A549 (cell line): ENCODE data around the gene DMRTA2.

Experiments
- HDAC2 ChIP-seq: fragments of 200-600 bp; sonication (generic); IDR thresholded peaks from 2 replicates; pipeline ENCODE4 v1.6.1; 2016
- JUN ChIP-seq, 2 experiments: fragments of >200 bp; sonication (Bioruptor Twin); formaldehyde crosslinking; IDR thresholded peaks; 2 replicates in 1 of 2; 3 replicates in 1 of 2; pipeline ENCODE4 v1.6.1; 2016 to 2017
- MAFK ChIP-seq: fragments of 450-650 bp; IDR thresholded peaks from 2 replicates; pipeline ENCODE4 v1.6.1; 2014; ENCODE audit not compliant: partially characterized antibody
- NR3C1 ChIP-seq: fragments of >200 bp; sonication (Bioruptor Twin); formaldehyde crosslinking; IDR thresholded peaks from 3 replicates; pipeline ENCODE4 v1.6.1; 2017
- POLR2A ChIP-seq: IDR thresholded peaks from 2 replicates; pipeline ENCODE4 v1.6.1; 2012; ENCODE audit warnings: mild to moderate bottlenecking, low read length
- RCOR1 ChIP-seq: fragments of 150-350 bp; IDR thresholded peaks from 2 replicates; pipeline ENCODE4 v1.6.1; 2014; ENCODE audit warnings: antibody characterized with exemption, low read length, low read depth
- SMC3 ChIP-seq: fragments of >200 bp; sonication (Bioruptor Twin); formaldehyde crosslinking; IDR thresholded peaks from 3 replicates; pipeline ENCODE4 v1.6.1; 2018; ENCODE audit warnings: inconsistent platforms
- TF ChIP-seq, protein P1 (sequence below): fragments of >200 bp; sonication (Bioruptor Twin); formaldehyde crosslinking; IDR thresholded peaks from 3 replicates; pipeline ENCODE4 v1.5.1; 2016
- TF ChIP-seq, protein P2 (sequence below): fragments of 200-600 bp; sonication (generic); IDR thresholded peaks from 2 replicates; pipeline ENCODE4 v1.6.1; 2016; ENCODE audit warnings: antibody characterized with exemption, mild to moderate bottlenecking, moderate library complexity
- TF ChIP-seq, protein P3 (sequence below): fragments of 250-450 bp; sonication (Bioruptor Pico); IDR thresholded peaks from 2 replicates; pipeline ENCODE4 v1.5.0; 2021; ENCODE audit warnings: mild to moderate bottlenecking, moderate library complexity, borderline replicate concordance
- TF ChIP-seq, protein P4 (sequence below): IDR thresholded peaks from 2 replicates; pipeline ENCODE4 v1.6.1; 2012
- TF ChIP-seq, protein P5 (sequence below): fragments of 450-650 bp; IDR thresholded peaks from 2 replicates; pipeline ENCODE4 v1.6.1; 2014; ENCODE audit warnings: antibody characterized with exemption
- TF ChIP-seq, protein P6 (sequence below): fragments of 150-350 bp; IDR thresholded peaks from 2 replicates; pipeline ENCODE4 v1.6.1; 2014; ENCODE audit warnings: low read depth, mild to moderate bottlenecking, low read length

DNA sequence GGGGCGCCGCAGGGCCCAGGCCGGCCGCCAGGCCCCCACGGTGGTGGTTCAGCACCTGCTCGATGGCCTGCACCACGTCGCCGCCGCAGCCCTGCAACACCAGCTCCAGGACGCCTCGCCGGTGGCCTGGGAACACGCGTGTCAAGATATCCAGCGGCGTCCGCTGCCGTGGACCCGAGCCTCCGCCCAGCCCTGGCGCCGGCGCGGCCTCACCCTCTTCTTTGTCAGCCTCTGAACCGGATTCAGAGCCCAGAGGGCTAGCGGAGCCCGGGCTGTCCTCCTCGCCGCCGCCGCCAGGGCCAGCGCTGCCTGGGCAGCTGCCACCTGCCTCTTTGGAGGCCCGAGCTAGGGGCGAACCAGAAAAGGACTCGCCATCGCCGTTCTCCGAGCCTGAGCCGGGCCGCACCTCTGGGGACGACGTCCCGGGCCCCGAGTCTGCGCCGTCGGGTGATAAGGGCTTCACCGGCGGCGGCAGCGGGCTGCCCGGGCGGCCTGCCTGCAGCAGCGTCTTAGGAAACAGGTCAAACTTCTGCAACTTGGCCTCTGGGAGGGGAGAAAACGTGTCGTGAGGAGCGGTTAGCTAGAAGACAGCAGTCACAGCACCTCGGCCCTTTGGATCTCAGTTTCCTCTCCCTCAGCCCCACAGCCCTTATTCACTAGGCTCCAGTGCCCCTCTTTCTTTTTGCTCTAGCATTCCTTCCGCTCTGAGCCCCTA lies 3.9 kb downstream of the DMRTA2 start:
- TF ChIP-seq, protein P1, sequence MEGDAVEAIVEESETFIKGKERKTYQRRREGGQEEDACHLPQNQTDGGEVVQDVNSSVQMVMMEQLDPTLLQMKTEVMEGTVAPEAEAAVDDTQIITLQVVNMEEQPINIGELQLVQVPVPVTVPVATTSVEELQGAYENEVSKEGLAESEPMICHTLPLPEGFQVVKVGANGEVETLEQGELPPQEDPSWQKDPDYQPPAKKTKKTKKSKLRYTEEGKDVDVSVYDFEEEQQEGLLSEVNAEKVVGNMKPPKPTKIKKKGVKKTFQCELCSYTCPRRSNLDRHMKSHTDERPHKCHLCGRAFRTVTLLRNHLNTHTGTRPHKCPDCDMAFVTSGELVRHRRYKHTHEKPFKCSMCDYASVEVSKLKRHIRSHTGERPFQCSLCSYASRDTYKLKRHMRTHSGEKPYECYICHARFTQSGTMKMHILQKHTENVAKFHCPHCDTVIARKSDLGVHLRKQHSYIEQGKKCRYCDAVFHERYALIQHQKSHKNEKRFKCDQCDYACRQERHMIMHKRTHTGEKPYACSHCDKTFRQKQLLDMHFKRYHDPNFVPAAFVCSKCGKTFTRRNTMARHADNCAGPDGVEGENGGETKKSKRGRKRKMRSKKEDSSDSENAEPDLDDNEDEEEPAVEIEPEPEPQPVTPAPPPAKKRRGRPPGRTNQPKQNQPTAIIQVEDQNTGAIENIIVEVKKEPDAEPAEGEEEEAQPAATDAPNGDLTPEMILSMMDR = no peak
- TF ChIP-seq, protein P2, sequence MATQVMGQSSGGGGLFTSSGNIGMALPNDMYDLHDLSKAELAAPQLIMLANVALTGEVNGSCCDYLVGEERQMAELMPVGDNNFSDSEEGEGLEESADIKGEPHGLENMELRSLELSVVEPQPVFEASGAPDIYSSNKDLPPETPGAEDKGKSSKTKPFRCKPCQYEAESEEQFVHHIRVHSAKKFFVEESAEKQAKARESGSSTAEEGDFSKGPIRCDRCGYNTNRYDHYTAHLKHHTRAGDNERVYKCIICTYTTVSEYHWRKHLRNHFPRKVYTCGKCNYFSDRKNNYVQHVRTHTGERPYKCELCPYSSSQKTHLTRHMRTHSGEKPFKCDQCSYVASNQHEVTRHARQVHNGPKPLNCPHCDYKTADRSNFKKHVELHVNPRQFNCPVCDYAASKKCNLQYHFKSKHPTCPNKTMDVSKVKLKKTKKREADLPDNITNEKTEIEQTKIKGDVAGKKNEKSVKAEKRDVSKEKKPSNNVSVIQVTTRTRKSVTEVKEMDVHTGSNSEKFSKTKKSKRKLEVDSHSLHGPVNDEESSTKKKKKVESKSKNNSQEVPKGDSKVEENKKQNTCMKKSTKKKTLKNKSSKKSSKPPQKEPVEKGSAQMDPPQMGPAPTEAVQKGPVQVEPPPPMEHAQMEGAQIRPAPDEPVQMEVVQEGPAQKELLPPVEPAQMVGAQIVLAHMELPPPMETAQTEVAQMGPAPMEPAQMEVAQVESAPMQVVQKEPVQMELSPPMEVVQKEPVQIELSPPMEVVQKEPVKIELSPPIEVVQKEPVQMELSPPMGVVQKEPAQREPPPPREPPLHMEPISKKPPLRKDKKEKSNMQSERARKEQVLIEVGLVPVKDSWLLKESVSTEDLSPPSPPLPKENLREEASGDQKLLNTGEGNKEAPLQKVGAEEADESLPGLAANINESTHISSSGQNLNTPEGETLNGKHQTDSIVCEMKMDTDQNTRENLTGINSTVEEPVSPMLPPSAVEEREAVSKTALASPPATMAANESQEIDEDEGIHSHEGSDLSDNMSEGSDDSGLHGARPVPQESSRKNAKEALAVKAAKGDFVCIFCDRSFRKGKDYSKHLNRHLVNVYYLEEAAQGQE = no peak
- TF ChIP-seq HDAC2 = no peak
- no peak for TF ChIP-seq POLR2A
- TF ChIP-seq NR3C1 = no peak
- TF ChIP-seq, protein P3, sequence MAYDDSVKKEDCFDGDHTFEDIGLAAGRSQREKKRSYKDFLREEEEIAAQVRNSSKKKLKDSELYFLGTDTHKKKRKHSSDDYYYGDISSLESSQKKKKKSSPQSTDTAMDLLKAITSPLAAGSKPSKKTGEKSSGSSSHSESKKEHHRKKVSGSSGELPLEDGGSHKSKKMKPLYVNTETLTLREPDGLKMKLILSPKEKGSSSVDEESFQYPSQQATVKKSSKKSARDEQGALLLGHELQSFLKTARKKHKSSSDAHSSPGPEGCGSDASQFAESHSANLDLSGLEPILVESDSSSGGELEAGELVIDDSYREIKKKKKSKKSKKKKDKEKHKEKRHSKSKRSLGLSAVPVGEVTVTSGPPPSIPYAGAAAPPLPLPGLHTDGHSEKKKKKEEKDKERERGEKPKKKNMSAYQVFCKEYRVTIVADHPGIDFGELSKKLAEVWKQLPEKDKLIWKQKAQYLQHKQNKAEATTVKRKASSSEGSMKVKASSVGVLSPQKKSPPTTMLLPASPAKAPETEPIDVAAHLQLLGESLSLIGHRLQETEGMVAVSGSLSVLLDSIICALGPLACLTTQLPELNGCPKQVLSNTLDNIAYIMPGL = no peak
- TF ChIP-seq, protein P4, sequence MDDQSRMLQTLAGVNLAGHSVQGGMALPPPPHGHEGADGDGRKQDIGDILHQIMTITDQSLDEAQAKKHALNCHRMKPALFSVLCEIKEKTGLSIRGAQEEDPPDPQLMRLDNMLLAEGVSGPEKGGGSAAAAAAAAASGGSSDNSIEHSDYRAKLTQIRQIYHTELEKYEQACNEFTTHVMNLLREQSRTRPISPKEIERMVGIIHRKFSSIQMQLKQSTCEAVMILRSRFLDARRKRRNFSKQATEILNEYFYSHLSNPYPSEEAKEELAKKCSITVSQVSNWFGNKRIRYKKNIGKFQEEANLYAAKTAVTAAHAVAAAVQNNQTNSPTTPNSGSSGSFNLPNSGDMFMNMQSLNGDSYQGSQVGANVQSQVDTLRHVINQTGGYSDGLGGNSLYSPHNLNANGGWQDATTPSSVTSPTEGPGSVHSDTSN = no peak
- TF ChIP-seq, protein P5, sequence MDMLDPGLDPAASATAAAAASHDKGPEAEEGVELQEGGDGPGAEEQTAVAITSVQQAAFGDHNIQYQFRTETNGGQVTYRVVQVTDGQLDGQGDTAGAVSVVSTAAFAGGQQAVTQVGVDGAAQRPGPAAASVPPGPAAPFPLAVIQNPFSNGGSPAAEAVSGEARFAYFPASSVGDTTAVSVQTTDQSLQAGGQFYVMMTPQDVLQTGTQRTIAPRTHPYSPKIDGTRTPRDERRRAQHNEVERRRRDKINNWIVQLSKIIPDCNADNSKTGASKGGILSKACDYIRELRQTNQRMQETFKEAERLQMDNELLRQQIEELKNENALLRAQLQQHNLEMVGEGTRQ = no peak
- no peak for TF ChIP-seq MAFK
- no peak for TF ChIP-seq RCOR1
- TF ChIP-seq, protein P6, sequence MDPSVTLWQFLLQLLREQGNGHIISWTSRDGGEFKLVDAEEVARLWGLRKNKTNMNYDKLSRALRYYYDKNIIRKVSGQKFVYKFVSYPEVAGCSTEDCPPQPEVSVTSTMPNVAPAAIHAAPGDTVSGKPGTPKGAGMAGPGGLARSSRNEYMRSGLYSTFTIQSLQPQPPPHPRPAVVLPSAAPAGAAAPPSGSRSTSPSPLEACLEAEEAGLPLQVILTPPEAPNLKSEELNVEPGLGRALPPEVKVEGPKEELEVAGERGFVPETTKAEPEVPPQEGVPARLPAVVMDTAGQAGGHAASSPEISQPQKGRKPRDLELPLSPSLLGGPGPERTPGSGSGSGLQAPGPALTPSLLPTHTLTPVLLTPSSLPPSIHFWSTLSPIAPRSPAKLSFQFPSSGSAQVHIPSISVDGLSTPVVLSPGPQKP = no peak
- no peak for TF ChIP-seq SMC3
- no peak for TF ChIP-seq JUN (IDR thresholded peaks at IDR 0.05)
